HepG2 (cell line): ENCODE results near the gene MCM8. TPM values are rescaled to one million over a fixed set of nuclear protein-coding genes. Genes with fewer than 3 reads are reported as not detected.
"Not testable (repeated sequence)": the region's sequence is repeated elsewhere in the genome, so short reads cannot be mapped to it uniquely, and the experiment has no call there.

ENCODE experiments used
- ATAC-seq: fragments of 200-7000 bp; cut with Tn5 transposase; 3 replicates; pipeline ENCODE4 v1.9.1; 2020; ENCODE audit warnings: mild to moderate bottlenecking, moderate library complexity
- BruUV-seq: library from RNA; stranded (reverse); fragments of 400-500 nt; replicated peaks from 2 replicates; lab custom pipeline; 2021; lab: Mats Ljungman, UMichigan
- CTCF ChIA-PET: fragments of 300-600 bp; formaldehyde crosslinking; extraction: SDS; loops from one replicate; lab custom pipeline; 2021; ENCODE audit warnings: low total read pairs, inconsistent platforms, low intra/inter-chr PET ratio; lab: Yijun Ruan, JAX
- POLR2A ChIA-PET: fragments of 350-600 bp; sonication (Branson Sonifier 250); formaldehyde crosslinking; loops from one replicate; lab custom pipeline; 2020; ENCODE audit warnings: antibody characterized with exemption, inconsistent platforms; lab: Yijun Ruan, JAX
- DNase-seq: peaks from one replicate; pipeline ENCODE4 v3.0.0-alpha.2; 2015; ENCODE audit warnings: low spot score
- FAIRE-seq: peaks from 3 replicates; lab custom pipeline; 2011; peaks lifted over from hg19 to GRCh38; lab: Jason Lieb, UNC
- H2AFZ ChIP-seq: one replicate; pipeline ENCODE4 v1.6.1; 2011; ENCODE audit warnings: low read length, inconsistent platforms
- H3K27ac ChIP-seq: fragments of 300-600 bp; 3 replicates; pipeline ENCODE4 v1.8.0; 2011; ENCODE audit warnings: mixed run types, mild to moderate bottlenecking, mixed read lengths, low read length, inconsistent platforms; ENCODE audit not compliant: insufficient read depth; ENCODE audit errors: extremely low read length
- H3K27me3 ChIP-seq, 2 experiments: fragments of 200-600 bp in 1 of 2; 2 replicates in 1 of 2; 3 replicates in 1 of 2; pipeline versions ENCODE4 v1.6.0 to v1.8.0; 2011; ENCODE audit warnings: low read length in 2 of 2, mild to moderate bottlenecking in 2 of 2, moderate library complexity in 2 of 2, inconsistent platforms in 1 of 2; ENCODE audit not compliant: insufficient read depth in 2 of 2, control insufficient read depth in 1 of 2
- H3K36me3 ChIP-seq, 2 experiments: fragments of 200-600 bp in 1 of 2; replicated peaks in 1 of 2; 2 replicates in 1 of 2; 3 replicates in 1 of 2; pipeline versions ENCODE4 v1.5.1 to v1.8.0; 2011; ENCODE audit warnings: low read length in 2 of 2, inconsistent platforms in 1 of 2; ENCODE audit not compliant: insufficient read depth in 2 of 2, control insufficient read depth in 1 of 2
- H3K4me1 ChIP-seq: 2 replicates; pipeline ENCODE4 v1.5.1; 2012; ENCODE audit warnings: low read length, inconsistent platforms; ENCODE audit not compliant: insufficient read depth
- H3K4me2 ChIP-seq: 2 replicates; pipeline ENCODE4 v1.6.0; 2011; ENCODE audit warnings: low read depth, low read length, inconsistent platforms
- H3K4me3 ChIP-seq, 3 experiments: fragments of 200-600 bp in 1 of 3; sonication (generic), shearing (Covaris generic) in 1 of 3; replicated peaks in 1 of 3; 2 replicates each; pipeline ENCODE4 v1.5.1; 2011 to 2016; ENCODE audit warnings: low read length in 3 of 3, inconsistent platforms in 2 of 3, low read depth in 2 of 3, mild to moderate bottlenecking in 2 of 3, control low read depth in 1 of 3, mixed read lengths in 1 of 3; ENCODE audit not compliant: insufficient read depth in 1 of 3
- H3K79me2 ChIP-seq: one replicate; pipeline ENCODE4 v1.6.1; 2011; ENCODE audit warnings: low read length, inconsistent platforms; ENCODE audit not compliant: insufficient read depth
- H3K9ac ChIP-seq: 2 replicates; pipeline ENCODE4 v1.6.0; 2011; ENCODE audit warnings: mild to moderate bottlenecking, low read depth, low read length, inconsistent platforms; ENCODE audit not compliant: insufficient read depth
- H3K9me3 ChIP-seq: 2 replicates; pipeline ENCODE4 v1.5.1; 2012; ENCODE audit warnings: mild to moderate bottlenecking, low read length
- H4K20me1 ChIP-seq: 2 replicates; pipeline ENCODE4 v1.6.0; 2011; ENCODE audit warnings: inconsistent platforms, mild to moderate bottlenecking, low read length, moderate library complexity; ENCODE audit not compliant: insufficient read depth
- CBFB ChIP-seq: sonication (generic); formaldehyde crosslinking; IDR thresholded peaks from 2 replicates; pipeline ENCODE4 v1.4.0; 2020; ENCODE audit warnings: missing genetic modification reagents
- EZH2 ChIP-seq: conservative IDR thresholded peaks from 2 replicates; pipeline ENCODE4 v1.6.1; 2012; ENCODE audit warnings: mild to moderate bottlenecking, low read depth, low read length, moderate library complexity
- GTF3A ChIP-seq: sonication (generic); formaldehyde crosslinking; conservative IDR thresholded peaks from 2 replicates; pipeline ENCODE4 v1.4.0; 2020; ENCODE audit warnings: mild to moderate bottlenecking, missing genetic modification reagents
- HES4 ChIP-seq: sonication (generic); formaldehyde crosslinking; IDR thresholded peaks from 2 replicates; pipeline ENCODE4 v1.9.0; 2021; ENCODE audit warnings: mild to moderate bottlenecking, missing genetic modification reagents, borderline replicate concordance
- PAWR ChIP-seq: sonication (generic); formaldehyde crosslinking; IDR thresholded peaks from 2 replicates; pipeline ENCODE4 v1.4.0; 2020; ENCODE audit warnings: missing genetic modification reagents, mild to moderate bottlenecking, borderline replicate concordance
- PPARG ChIP-seq: conservative IDR thresholded peaks from 2 replicates; pipeline ENCODE4 v1.6.1; 2016; ENCODE audit warnings: missing biosample characterization, missing genetic modification reagents
- RXRB ChIP-seq: IDR thresholded peaks from 2 replicates; pipeline ENCODE4 v1.6.1; 2016; ENCODE audit warnings: borderline replicate concordance, missing genetic modification reagents, missing compliant biosample characterization
- SKIL ChIP-seq: sonication (generic); formaldehyde crosslinking; IDR thresholded peaks from 2 replicates; pipeline ENCODE4 v1.8.0; 2022; ENCODE audit warnings: missing genetic modification reagents, mild to moderate bottlenecking, moderate library complexity, borderline replicate concordance
- ZNF260 ChIP-seq: sonication (generic); formaldehyde crosslinking; IDR thresholded peaks from 2 replicates; pipeline ENCODE4 v1.4.0; 2020; ENCODE audit warnings: missing genetic modification reagents, low read depth, mild to moderate bottlenecking, borderline replicate concordance
- ZNF441 ChIP-seq: sonication (generic); formaldehyde crosslinking; IDR thresholded peaks from 2 replicates; pipeline ENCODE4 v1.7.0; 2021; ENCODE audit warnings: missing genetic modification reagents, borderline replicate concordance
- ZNF552 ChIP-seq: sonication (generic); formaldehyde crosslinking; IDR thresholded peaks from 2 replicates; pipeline ENCODE4 v1.9.0; 2022; ENCODE audit warnings: missing genetic modification reagents, mild to moderate bottlenecking, borderline replicate concordance
- WGBS: methylation state at CpG from one replicate; pipeline ENCODE4 v1.1.6; 2017; ENCODE audit warnings: low lambda C conversion rate; 5-methylcytosine and 5-hydroxymethylcytosine counted together
- in situ Hi-C: cut with HindIII; loops from 2 replicates; pipeline ENCODE4 v1.10.0; 2017; ENCODE audit warnings: low pct_unique_long_range_greater_than_20kb; ENCODE audit not compliant: extremely low pct_ligation_motif_present
- intact Hi-C: fragments of 100-400 bp; cut with micrococcal nuclease; formaldehyde crosslinking; loops from one replicate; pipeline ENCODE4 v1.10.0; 2022; ENCODE audit not compliant: unreplicated experiment
- polyA plus RNA-seq, 8 experiments: library from polyadenylated mRNA; depleted of rRNA in 3 of 8; stranded (reverse) in 7 of 8; unstranded in 1 of 8; fragments of >200 nt; fragmentation: Illumina TruSeq in 4 of 8; extraction: Trizol in 4 of 8; gene quantifications; 2 replicates each; pipeline versions ENCODE4 v1.2.1 to v1.2.3, GENCODE V29; 2011 to 2016; ENCODE audit warnings: low read depth in 4 of 8, missing spikeins in 1 of 8, mixed read lengths in 1 of 8; ENCODE audit not compliant: insufficient read depth in 1 of 8
- total RNA-seq, 5 experiments: library from RNA; depleted of rRNA; stranded (reverse); fragments of >200 nt; fragmentation: Illumina TruSeq; extraction: Trizol; gene quantifications; 2 replicates each; pipeline ENCODE4 v1.2.3, GENCODE V29; 2016; ENCODE audit warnings: low read depth in 1 of 5

The MCM8 gene
- total and polyA plus RNA-seq, 2 of the 13 experiments (the other 11 are each of a cell fraction or from before 2014, with no cell fraction given), result 11.5 to 59.3 TPM

DNA sequence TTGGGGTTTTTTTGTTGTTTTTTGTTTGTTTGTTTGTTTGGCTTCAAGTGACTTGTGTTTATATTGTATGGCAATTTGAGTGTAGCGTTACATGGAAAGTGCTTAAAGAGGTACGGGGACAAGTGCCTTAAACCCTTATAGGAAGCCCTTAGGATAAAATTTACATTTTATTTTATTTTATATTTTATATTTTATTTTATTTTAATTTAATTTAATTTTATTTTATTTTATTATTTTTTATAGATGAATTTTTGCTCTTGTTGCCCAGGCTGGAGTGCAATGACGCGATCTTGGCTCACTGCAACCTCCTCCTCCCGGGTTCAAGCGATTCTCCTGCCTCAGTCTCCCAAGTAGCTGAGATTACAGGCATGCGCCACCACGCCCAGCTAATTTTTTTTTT lies 82.5 kb downstream of the MCM8 start:
- peaks cover 30 to 71% of the 10 kb centered on the region in 2 experiments for H3K36me3 ChIP-seq
- FAIRE-seq, in situ Hi-C loops, H3K27ac ChIP-seq, intact Hi-C loops, H3K9ac ChIP-seq, H3K9me3 ChIP-seq, H2AFZ ChIP-seq, CTCF ChIA-PET, H3K4me3 ChIP-seq, ATAC-seq, H3K4me1 ChIP-seq, BruUV-seq, H3K27me3 ChIP-seq, DNase-seq, H3K4me2 ChIP-seq: not testable (repeated sequence)
- 98% methylated on average over 8 of the region's 8 CpGs for WGBS
- H3K79me2 ChIP-seq, result peaks cover 17% of the 10 kb centered on the region
- POLR2A ChIA-PET, result interaction anchor here (1.2 kb wide), 2 partner anchors 11 to 22 kb away, joined by 3 read pairs; no protein-coding TSS in a partner anchor
- peaks cover 18% of the 10 kb centered on the region for H4K20me1 ChIP-seq

GRCh38 chr20:6034134-6034969 lies 83.9 kb downstream of the MCM8 start:
- H3K27me3 ChIP-seq, result no peaks in the 10 kb centered on the region
- H3K9ac ChIP-seq, result no peak overlapping the region
- no peak overlapping the region for H3K4me2 ChIP-seq
- no peaks in the 10 kb centered on the region for H3K9me3 ChIP-seq
- no peak for DNase-seq
- BruUV-seq, result no TSS peak
- no peak overlapping the region for H3K27ac ChIP-seq
- ChIA-PET CTCF (no interaction called here), POLR2A (interaction anchor here (0.9 kb wide), 1 partner anchor 8 kb away, joined by 3 read pairs; no protein-coding TSS in a partner anchor)
- in situ Hi-C loops, result no loop called here
- ATAC-seq, result peak; percentile 27; the same call in 1 of the 3 replicates
- no peak overlapping the region for H3K4me3 ChIP-seq
- WGBS, result 96% methylated on average over 2 of the region's 2 CpGs
- H3K4me1 ChIP-seq, result peaks cover 5% of the 10 kb centered on the region
- peaks cover 11% of the 10 kb centered on the region for H3K79me2 ChIP-seq
- H2AFZ ChIP-seq, result no peak overlapping the region
- intact Hi-C loops, result no loop called here
- H4K20me1 ChIP-seq, result peaks cover 19% of the 10 kb centered on the region
- H3K36me3 ChIP-seq, result peaks cover 33 to 77% of the 10 kb centered on the region in 2 experiments
- no peak for FAIRE-seq
- no peak for TF ChIP-seq ZNF260
- TF ChIP-seq PAWR (CRISPR knock-in tag), result no peak
- no peak for TF ChIP-seq RXRB (CRISPR knock-in tag)
- no peak for TF ChIP-seq PPARG (CRISPR knock-in tag)
- TF ChIP-seq ZNF552 (CRISPR knock-in tag), result no peak
- no peak for TF ChIP-seq SKIL (CRISPR knock-in tag)
- TF ChIP-seq GTF3A (CRISPR knock-in tag), result no peak
- TF ChIP-seq ZNF441 (CRISPR knock-in tag), result no peak
- no peak for TF ChIP-seq EZH2
- TF ChIP-seq CBFB (CRISPR knock-in tag), result no peak
- no peak for TF ChIP-seq HES4
